NK-92 treated with Interleukin-12 subunit alpha and Interleukin-12 subunit beta, amount 100 ng/mL, for 24 hours (cell line): ENCODE results near the gene CYP26B1.

Experiments used
- DNase-seq: peaks from one replicate; lab custom pipeline; 2025; lab: John Stamatoyannopoulos, UW

CYP26B1 gene

GRCh38 chr2:72155151-72155550 lies 7.5 kb upstream of the CYP26B1 start:
- DNase-seq: no peak

GRCh38 chr2:72154386-72154975 lies 6.8 kb upstream of the CYP26B1 start:
- DNase-seq: no peak

- DNase-seq: no peak
Measured at GRCh38 chr2:72153924-72154323, 6.3 kb upstream of the CYP26B1 start.

- no peak for DNase-seq
Measured at GRCh38 chr2:72153026-72153791, 5.5 kb upstream of the CYP26B1 start.

- DNase-seq: no peak
Measured at GRCh38 chr2:72150861-72151356, 3.2 kb upstream of the CYP26B1 start.

GRCh38 chr2:72150157-72150860 lies 2.6 kb upstream of the CYP26B1 start:
- DNase-seq: peak; percentile 29

- DNase-seq: no peak
Measured at GRCh38 chr2:72149556-72150156, 2.0 kb upstream of the CYP26B1 start.

GRCh38 chr2:72148837-72149555 lies 1.3 kb upstream of the CYP26B1 start:
- no peak for DNase-seq

- DNase-seq: no peak
Measured at GRCh38 chr2:72148003-72148836, 558 bp upstream of the CYP26B1 start.

- DNase-seq: no peak
Measured at GRCh38 chr2:72146347-72147302, 1.0 kb downstream of the CYP26B1 start.

- no peak for DNase-seq
Measured at GRCh38 chr2:72145658-72146329, 1.9 kb downstream of the CYP26B1 start.

GRCh38 chr2:72145289-72145657 lies 2.4 kb downstream of the CYP26B1 start:
- no peak for DNase-seq

GRCh38 chr2:72144632-72145288 lies 2.9 kb downstream of the CYP26B1 start:
- no peak for DNase-seq

- DNase-seq: no peak
Measured at GRCh38 chr2:72144274-72144631, 3.4 kb downstream of the CYP26B1 start.

- no peak for DNase-seq
Measured at GRCh38 chr2:72143441-72144273, 4.0 kb downstream of the CYP26B1 start.

GRCh38 chr2:72142570-72143440 lies 4.9 kb downstream of the CYP26B1 start:
- no peak for DNase-seq

GRCh38 chr2:72141881-72142451 lies 5.7 kb downstream of the CYP26B1 start:
- DNase-seq: no peak
